Transverse colon (tissue), 4 donors: ENCODE measurements around the gene FIBIN. TPM values are rescaled to one million over a fixed set of nuclear protein-coding genes. Genes with fewer than 3 reads are reported as not detected.
"Not testable (repeated sequence)": the region's sequence is repeated elsewhere in the genome, so short reads cannot be mapped to it uniquely, and the experiment has no call there.

ENCODE experiments used
- DNase-seq: peaks from one replicate; pipeline ENCODE4 v3.0.0-alpha.2; 2019
- H3K27ac ChIP-seq, 4 donors: fragments of 200-600 bp; sonication (generic); 2 replicates each; pipeline ENCODE4 v1.5.1; 2016 to 2018; ENCODE audit warnings: inconsistent platforms in 4 of 4
- H3K27me3 ChIP-seq: fragments of 200-600 bp; sonication (generic); 2 replicates; pipeline ENCODE4 v1.5.1; 2017; ENCODE audit warnings: inconsistent platforms
- H3K36me3 ChIP-seq, 4 donors: fragments of 200-600 bp; sonication (generic); 2 replicates each; pipeline ENCODE4 v1.5.1; 2017 to 2019; ENCODE audit warnings: inconsistent platforms in 4 of 4
- H3K4me1 ChIP-seq, 4 donors: fragments of 200-600 bp; sonication (generic); 2 replicates each; pipeline ENCODE4 v1.5.1; 2017 to 2020; ENCODE audit warnings: inconsistent platforms in 4 of 4
- H3K4me3 ChIP-seq, 4 donors: fragments of 200-600 bp; sonication (generic); 1 replicate in 1 of 4; 2 replicates in 3 of 4; pipeline versions ENCODE4 v1.5.1 to v1.6.1; 2017 to 2019; ENCODE audit warnings: inconsistent platforms in 4 of 4
- H3K9me3 ChIP-seq, 2 donors: fragments of 200-600 bp; sonication (generic); 2 replicates each; pipeline ENCODE4 v1.5.1; 2017 to 2019; ENCODE audit warnings: inconsistent platforms in 2 of 2
- EP300 ChIP-seq: sonication (generic); formaldehyde crosslinking; IDR thresholded peaks from one replicate; pipeline ENCODE4 v1.6.1; 2017; ENCODE audit warnings: antibody characterized with exemption, low read depth
- POLR2A ChIP-seq: fragments of 450-650 bp; IDR thresholded peaks from one replicate; pipeline ENCODE4 v1.6.1; 2016; ENCODE audit warnings: antibody characterized with exemption, mild to moderate bottlenecking, moderate library complexity
- POLR2AphosphoS5 ChIP-seq, 3 donors: sonication (generic); formaldehyde crosslinking; IDR thresholded peaks; one replicate each; pipeline ENCODE4 v1.6.1; 2016; ENCODE audit warnings: antibody characterized with exemption in 3 of 3
- WGBS, 2 donors: methylation state at CpG; one replicate each; pipeline ENCODE4 v1.1.5; 2018; ENCODE audit warnings: low coverage in 1 of 2; 5-methylcytosine and 5-hydroxymethylcytosine counted together
- in situ Hi-C, 4 donors: fragments of 200-750 bp; cut with MboI; loops; one replicate each; pipeline versions ENCODE4 v1.15.0 to v1.15.1; 2017; ENCODE audit warnings: low sequenced_read_pairs in 3 of 4, low pct_ligation_motif_present in 1 of 4, low pct_unique_long_range_greater_than_20kb in 1 of 4
- intact Hi-C: fragments of 100-400 bp; cut with DNase I; formaldehyde crosslinking; loops from one replicate; pipeline ENCODE4 v1.15.1; 2023; ENCODE audit warnings: low total_unique reads
- total RNA-seq, 4 donors: library from RNA; depleted of rRNA; stranded (reverse); fragments of >200 nt; gene quantifications; one replicate each; pipeline ENCODE4 v1.1.0, GENCODE V29; 2016
- TF ChIP-seq, protein P1 (sequence below), 5 experiments: fragments of 200-600 bp in 3 of 5; fragments of 450-650 bp in 2 of 5; sonication (generic) in 3 of 5; IDR thresholded peaks; 1 replicate in 2 of 5; 2 replicates in 3 of 5; pipeline ENCODE4 v1.5.1; 2016 to 2017; ENCODE audit warnings: antibody characterized with exemption in 5 of 5, inconsistent platforms in 3 of 5, mild to moderate bottlenecking in 2 of 5, moderate library complexity in 1 of 5

Gene FIBIN
- total RNA-seq, 4 donors from 2014 or later, result 0.60 to 15.2 (median 4.4) TPM

- DNase-seq, result no peak
- no peaks in the 10 kb centered on the region for H3K27me3 ChIP-seq
- in situ Hi-C loops, result no loop called here
- H3K36me3 ChIP-seq, result no peaks in the 10 kb centered on the region
- H3K9me3 ChIP-seq, result no peaks in the 10 kb centered on the region
- TF ChIP-seq POLR2AphosphoS5 (IDR thresholded peaks at IDR 0.05) (no peak), EP300 (no peak), POLR2A (no peak)
- TF ChIP-seq, protein P1, sequence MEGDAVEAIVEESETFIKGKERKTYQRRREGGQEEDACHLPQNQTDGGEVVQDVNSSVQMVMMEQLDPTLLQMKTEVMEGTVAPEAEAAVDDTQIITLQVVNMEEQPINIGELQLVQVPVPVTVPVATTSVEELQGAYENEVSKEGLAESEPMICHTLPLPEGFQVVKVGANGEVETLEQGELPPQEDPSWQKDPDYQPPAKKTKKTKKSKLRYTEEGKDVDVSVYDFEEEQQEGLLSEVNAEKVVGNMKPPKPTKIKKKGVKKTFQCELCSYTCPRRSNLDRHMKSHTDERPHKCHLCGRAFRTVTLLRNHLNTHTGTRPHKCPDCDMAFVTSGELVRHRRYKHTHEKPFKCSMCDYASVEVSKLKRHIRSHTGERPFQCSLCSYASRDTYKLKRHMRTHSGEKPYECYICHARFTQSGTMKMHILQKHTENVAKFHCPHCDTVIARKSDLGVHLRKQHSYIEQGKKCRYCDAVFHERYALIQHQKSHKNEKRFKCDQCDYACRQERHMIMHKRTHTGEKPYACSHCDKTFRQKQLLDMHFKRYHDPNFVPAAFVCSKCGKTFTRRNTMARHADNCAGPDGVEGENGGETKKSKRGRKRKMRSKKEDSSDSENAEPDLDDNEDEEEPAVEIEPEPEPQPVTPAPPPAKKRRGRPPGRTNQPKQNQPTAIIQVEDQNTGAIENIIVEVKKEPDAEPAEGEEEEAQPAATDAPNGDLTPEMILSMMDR (IDR thresholded peaks at IDR 0.05), result no peak
- 76 to 89% methylated on average over 2 of the region's 2 CpGs for WGBS, 2 donors
- H3K27ac ChIP-seq, result no peak overlapping the region
- no peaks in the 10 kb centered on the region for H3K4me1 ChIP-seq
- no peak overlapping the region for H3K4me3 ChIP-seq
- intact Hi-C loops, result no loop called here
These were observed 33.6 kb upstream of the FIBIN start for GRCh38 chr11:26960281-26960680.

- H3K9me3 ChIP-seq, result no peaks in the 10 kb centered on the region
- 67 to 75% methylated on average over 1 of the region's 1 CpG for WGBS, 2 donors
- in situ Hi-C loops (no loop called here), intact Hi-C loops (no loop called here)
- H3K27me3 ChIP-seq, result no peaks in the 10 kb centered on the region
- no peak for TF ChIP-seq POLR2AphosphoS5 (IDR thresholded peaks at IDR 0.05)
- TF ChIP-seq, protein P1 (IDR thresholded peaks at IDR 0.05), result no peak
- H3K4me3 ChIP-seq, result no peak overlapping the region
- H3K27ac ChIP-seq, result peak overlapping the region in 1 of 4 donors; percentile 41
- no peak for DNase-seq
- H3K4me1 ChIP-seq, result no peaks in the 10 kb centered on the region
- no peaks in the 10 kb centered on the region for H3K36me3 ChIP-seq
These were observed 30.1 kb upstream of the FIBIN start for GRCh38 chr11:26963764-26964163.

DNA sequence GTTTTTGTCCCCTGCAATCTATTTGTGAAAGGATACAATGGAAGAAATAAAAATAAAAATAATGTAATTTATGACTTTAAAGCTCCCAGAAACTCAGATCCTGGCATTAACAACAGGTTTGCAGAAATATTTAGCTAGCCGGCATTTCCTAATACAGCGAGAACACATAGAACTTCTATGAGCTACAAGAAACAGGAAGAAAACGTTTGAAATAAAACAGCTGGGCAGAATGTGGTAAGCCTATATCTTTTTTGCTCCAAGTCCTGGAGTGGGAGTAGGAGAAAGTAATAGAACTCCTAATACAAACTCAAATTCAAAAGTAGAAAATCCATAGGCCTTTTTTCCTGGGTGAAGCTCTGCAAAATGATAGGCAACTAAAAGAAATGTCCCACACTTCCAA is 29.6 kb upstream of the FIBIN start:
- in situ Hi-C loops, result no loop called here
- Histone ChIP-seq H3K27ac (peak overlapping the region in 1 of 4 donors; percentile 41), H3K36me3 (no peaks in the 10 kb centered on the region), H3K4me1 (no peaks in the 10 kb centered on the region), H3K4me3 (no peak overlapping the region), H3K9me3 (no peaks in the 10 kb centered on the region), H3K27me3 (no peaks in the 10 kb centered on the region)
- WGBS, 2 donors, result 55 to 72% methylated on average over 3 of the region's 3 CpGs
- TF ChIP-seq, protein P1 (IDR thresholded peaks at IDR 0.05), result no peak
- no peak for TF ChIP-seq POLR2AphosphoS5 (IDR thresholded peaks at IDR 0.05)
- no peak for TF ChIP-seq EP300
- TF ChIP-seq POLR2A, result no peak
- intact Hi-C loops, result no loop called here
- DNase-seq, result no peak

- H3K27ac ChIP-seq, result peak overlapping the region in 1 of 4 donors; percentile 11
- H3K4me1 ChIP-seq, H3K9me3 ChIP-seq, DNase-seq, H3K4me3 ChIP-seq, intact Hi-C loops, H3K36me3 ChIP-seq, H3K27me3 ChIP-seq, in situ Hi-C loops: not testable (repeated sequence)
- WGBS, 2 donors, result 91 to 100% methylated on average over 3 to 20 of the region's 32 CpGs
These were observed 28.9 kb upstream of the FIBIN start for GRCh38 chr11:26964847-26965485.

DNA sequence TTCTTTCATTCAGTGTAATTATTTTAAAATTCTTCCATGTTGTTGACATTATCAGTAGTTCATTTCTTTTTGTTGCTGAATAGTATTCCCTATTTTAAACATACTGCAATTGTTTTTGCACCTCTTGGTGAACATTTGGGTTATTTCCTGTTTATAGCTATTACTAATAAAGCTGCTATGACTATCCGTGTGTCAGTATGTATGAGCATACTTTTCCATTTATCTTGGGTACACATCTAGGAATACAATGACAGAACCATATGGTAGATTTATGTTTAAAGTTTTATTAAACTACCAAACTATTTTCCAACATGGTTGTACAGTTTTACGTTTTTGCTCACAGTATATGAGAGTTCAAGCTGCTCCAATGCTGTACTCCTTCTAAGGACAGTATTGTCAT is 22.0 kb upstream of the FIBIN start:
- WGBS, 2 donors, result 69 to 75% methylated on average over 2 of the region's 2 CpGs
- no peaks in the 10 kb centered on the region for H3K9me3 ChIP-seq
- no peak for DNase-seq
- no peak overlapping the region for H3K4me3 ChIP-seq
- intact Hi-C loops, result no loop called here
- H3K36me3 ChIP-seq, result no peaks in the 10 kb centered on the region
- TF ChIP-seq, protein P1 (IDR thresholded peaks at IDR 0.05), result no peak
- no peak for TF ChIP-seq POLR2A
- TF ChIP-seq POLR2AphosphoS5 (IDR thresholded peaks at IDR 0.05), result no peak
- TF ChIP-seq EP300, result no peak
- in situ Hi-C loops, result no loop called here
- no peaks in the 10 kb centered on the region for H3K27me3 ChIP-seq
- peaks cover 0 to 7% (median 0%) of the 10 kb centered on the region in 4 donors for H3K4me1 ChIP-seq
- no peak overlapping the region for H3K27ac ChIP-seq
